Measurements from ENCODE around the gene CAMK2N1. TPM values are rescaled to one million over a fixed set of nuclear protein-coding genes. Genes with fewer than 3 reads are reported as not detected.

CAMK2N1 gene
- polyA plus RNA-seq, 1 donor from 2014 or later, result 67.1 TPM

DNA sequence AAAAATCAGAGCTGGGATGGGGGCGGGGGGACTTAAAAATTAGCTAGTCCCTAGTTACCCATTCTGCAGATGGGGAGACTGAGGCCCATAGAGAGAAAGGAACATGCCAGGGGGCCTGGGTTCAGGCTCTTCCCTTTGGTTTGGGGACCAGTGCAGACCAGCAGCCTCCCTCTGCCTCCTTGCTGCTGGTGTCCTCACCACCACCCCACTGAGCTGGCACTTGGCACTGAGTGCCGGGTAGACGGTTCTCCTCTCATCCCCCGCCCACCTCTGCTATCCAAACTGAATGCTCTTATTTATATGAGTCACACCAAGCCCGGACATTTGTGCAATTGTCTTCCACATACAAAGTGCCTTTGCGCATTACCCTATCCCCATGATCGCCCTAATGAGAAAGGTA, 39.2 kb downstream of the CAMK2N1 start:
- no peaks in the 10 kb centered on the region for H3F3A ChIP-seq (ENCODE audit: insufficient read depth, low read length, poor library complexity, severe bottlenecking)
- H3K79me2 ChIP-seq (replicated peaks; ENCODE audit: insufficient read depth, low read length), result no peaks in the 10 kb centered on the region
- no peak overlapping the region for H3K4me2 ChIP-seq (ENCODE audit: low read length)
- no peaks in the 10 kb centered on the region for H3K9me3 ChIP-seq (ENCODE audit: low read length)
- H3K9ac ChIP-seq (ENCODE audit: low read length), result no peak overlapping the region
- H3K9me2 ChIP-seq (ENCODE audit: insufficient read depth, low read length), result no peaks in the 10 kb centered on the region
- H3K27ac ChIP-seq (ENCODE audit: low read length), result no peak overlapping the region
- H3K27me3 ChIP-seq (ENCODE audit: insufficient read depth, low read depth, low read length), result no peaks in the 10 kb centered on the region
- H3K36me3 ChIP-seq (ENCODE audit: insufficient read depth, low read length), result no peaks in the 10 kb centered on the region
- no peak overlapping the region for H3K4me3 ChIP-seq (ENCODE audit: low read length)
- H4K20me1 ChIP-seq (ENCODE audit: insufficient read depth), result no peaks in the 10 kb centered on the region
- TF ChIP-seq, protein P1, sequence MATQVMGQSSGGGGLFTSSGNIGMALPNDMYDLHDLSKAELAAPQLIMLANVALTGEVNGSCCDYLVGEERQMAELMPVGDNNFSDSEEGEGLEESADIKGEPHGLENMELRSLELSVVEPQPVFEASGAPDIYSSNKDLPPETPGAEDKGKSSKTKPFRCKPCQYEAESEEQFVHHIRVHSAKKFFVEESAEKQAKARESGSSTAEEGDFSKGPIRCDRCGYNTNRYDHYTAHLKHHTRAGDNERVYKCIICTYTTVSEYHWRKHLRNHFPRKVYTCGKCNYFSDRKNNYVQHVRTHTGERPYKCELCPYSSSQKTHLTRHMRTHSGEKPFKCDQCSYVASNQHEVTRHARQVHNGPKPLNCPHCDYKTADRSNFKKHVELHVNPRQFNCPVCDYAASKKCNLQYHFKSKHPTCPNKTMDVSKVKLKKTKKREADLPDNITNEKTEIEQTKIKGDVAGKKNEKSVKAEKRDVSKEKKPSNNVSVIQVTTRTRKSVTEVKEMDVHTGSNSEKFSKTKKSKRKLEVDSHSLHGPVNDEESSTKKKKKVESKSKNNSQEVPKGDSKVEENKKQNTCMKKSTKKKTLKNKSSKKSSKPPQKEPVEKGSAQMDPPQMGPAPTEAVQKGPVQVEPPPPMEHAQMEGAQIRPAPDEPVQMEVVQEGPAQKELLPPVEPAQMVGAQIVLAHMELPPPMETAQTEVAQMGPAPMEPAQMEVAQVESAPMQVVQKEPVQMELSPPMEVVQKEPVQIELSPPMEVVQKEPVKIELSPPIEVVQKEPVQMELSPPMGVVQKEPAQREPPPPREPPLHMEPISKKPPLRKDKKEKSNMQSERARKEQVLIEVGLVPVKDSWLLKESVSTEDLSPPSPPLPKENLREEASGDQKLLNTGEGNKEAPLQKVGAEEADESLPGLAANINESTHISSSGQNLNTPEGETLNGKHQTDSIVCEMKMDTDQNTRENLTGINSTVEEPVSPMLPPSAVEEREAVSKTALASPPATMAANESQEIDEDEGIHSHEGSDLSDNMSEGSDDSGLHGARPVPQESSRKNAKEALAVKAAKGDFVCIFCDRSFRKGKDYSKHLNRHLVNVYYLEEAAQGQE (IDR thresholded peaks at IDR 0.05; ENCODE audit: borderline replicate concordance), result no peak
- TF ChIP-seq TAF1 (IDR thresholded peaks at IDR 0.05; ENCODE audit: low read depth) (no peak), POLR2AphosphoS5 (IDR thresholded peaks at IDR 0.05) (no peak), MXI1 (conservative IDR thresholded peaks at IDR 0.05; ENCODE audit: poor library complexity, severe bottlenecking) (no peak), EZH2 (IDR thresholded peaks at IDR 0.05; ENCODE audit: borderline replicate concordance, insufficient read depth, low read length, poor library complexity, severe bottlenecking) (no peak)
- H2AFZ ChIP-seq (ENCODE audit: low read depth, low read length), result no peak overlapping the region

DNA sequence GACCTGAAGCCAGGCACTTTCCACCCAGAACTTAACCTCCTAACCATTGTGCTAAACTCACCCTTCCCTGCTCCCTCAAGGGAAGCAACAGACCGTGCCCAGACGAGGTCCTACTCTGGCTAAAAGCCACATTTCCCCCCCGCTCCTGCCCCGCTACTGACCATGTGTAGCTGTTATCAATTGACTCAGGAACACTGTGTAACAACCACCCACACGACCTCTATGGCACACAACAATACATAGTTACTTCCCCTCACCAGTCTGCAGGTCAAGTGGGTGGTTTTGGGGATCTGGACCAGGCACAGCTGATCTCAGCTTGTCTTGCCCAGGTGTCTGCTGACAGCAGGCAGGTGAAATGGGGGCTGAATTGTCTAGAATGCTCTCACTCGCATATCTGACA, 40.1 kb downstream of the CAMK2N1 start:
- H3K4me3 ChIP-seq (ENCODE audit: low read length), result no peak overlapping the region
- H3K4me2 ChIP-seq (ENCODE audit: low read length), result no peak overlapping the region
- no peaks in the 10 kb centered on the region for H3K36me3 ChIP-seq (ENCODE audit: insufficient read depth, low read length)
- no peaks in the 10 kb centered on the region for H3K27me3 ChIP-seq (ENCODE audit: insufficient read depth, low read depth, low read length)
- H3K9ac ChIP-seq (ENCODE audit: low read length), result no peak overlapping the region
- no peak overlapping the region for H3K27ac ChIP-seq (ENCODE audit: low read length)
- TF ChIP-seq, protein P2, sequence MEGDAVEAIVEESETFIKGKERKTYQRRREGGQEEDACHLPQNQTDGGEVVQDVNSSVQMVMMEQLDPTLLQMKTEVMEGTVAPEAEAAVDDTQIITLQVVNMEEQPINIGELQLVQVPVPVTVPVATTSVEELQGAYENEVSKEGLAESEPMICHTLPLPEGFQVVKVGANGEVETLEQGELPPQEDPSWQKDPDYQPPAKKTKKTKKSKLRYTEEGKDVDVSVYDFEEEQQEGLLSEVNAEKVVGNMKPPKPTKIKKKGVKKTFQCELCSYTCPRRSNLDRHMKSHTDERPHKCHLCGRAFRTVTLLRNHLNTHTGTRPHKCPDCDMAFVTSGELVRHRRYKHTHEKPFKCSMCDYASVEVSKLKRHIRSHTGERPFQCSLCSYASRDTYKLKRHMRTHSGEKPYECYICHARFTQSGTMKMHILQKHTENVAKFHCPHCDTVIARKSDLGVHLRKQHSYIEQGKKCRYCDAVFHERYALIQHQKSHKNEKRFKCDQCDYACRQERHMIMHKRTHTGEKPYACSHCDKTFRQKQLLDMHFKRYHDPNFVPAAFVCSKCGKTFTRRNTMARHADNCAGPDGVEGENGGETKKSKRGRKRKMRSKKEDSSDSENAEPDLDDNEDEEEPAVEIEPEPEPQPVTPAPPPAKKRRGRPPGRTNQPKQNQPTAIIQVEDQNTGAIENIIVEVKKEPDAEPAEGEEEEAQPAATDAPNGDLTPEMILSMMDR (IDR thresholded peaks at IDR 0.05; ENCODE audit: poor library complexity, severe bottlenecking), result no peak
- TF ChIP-seq TAF1 (IDR thresholded peaks at IDR 0.05; ENCODE audit: low read depth), result no peak
- TF ChIP-seq MXI1 (conservative IDR thresholded peaks at IDR 0.05; ENCODE audit: poor library complexity, severe bottlenecking), result no peak
- no peaks in the 10 kb centered on the region for H3F3A ChIP-seq (ENCODE audit: insufficient read depth, low read length, poor library complexity, severe bottlenecking)
- no peaks in the 10 kb centered on the region for H3K79me2 ChIP-seq (replicated peaks; ENCODE audit: insufficient read depth, low read length)
- H4K20me1 ChIP-seq (ENCODE audit: insufficient read depth), result no peaks in the 10 kb centered on the region
- H3K9me3 ChIP-seq (ENCODE audit: low read length), result no peaks in the 10 kb centered on the region
- H2AFZ ChIP-seq (ENCODE audit: low read depth, low read length), result no peak overlapping the region
- no peaks in the 10 kb centered on the region for H3K9me2 ChIP-seq (ENCODE audit: insufficient read depth, low read length)

DNA sequence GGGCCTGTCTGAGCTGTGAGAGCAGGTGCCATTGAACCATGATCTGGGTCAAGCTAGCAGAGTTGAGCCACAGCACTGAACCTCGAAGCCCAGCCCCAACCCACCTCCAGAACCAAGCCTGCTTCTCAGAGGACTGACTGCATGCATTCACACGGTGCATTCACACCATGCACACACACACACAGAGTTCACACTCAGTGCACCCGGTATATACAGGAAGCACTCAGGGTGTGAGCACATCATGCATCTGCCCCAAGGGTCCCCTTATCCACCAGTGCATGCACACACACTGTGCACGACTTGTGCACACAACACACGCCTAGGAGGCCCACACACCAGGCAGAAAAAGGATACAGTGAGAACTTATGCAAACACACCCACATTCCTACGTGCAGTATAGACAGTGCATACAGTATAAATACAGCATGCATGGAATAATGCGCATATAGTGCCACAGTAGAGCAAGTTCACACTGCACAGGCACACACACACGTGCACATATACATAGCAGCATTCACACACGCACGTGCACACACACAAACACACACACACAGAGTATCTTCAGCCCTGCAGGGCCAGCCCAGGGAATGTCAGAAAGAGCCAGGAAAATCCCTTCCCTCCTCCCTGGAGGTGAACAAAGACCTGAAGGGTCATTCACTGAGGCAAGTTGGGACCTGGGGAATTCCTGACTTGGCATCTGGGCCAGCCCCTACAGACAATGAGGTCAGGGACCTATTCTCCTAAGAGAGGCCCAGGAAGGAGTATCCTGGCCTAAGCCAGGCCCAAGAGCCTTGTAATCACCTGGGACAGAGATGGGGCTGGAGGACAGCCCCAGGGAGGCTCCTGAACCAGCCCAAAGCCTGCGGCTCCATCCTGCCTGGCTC, 42.1 kb downstream of the CAMK2N1 start:
- Histone ChIP-seq H2AFZ (ENCODE audit: low read depth, low read length) (no peak overlapping the region), H4K20me1 (ENCODE audit: insufficient read depth) (no peaks in the 10 kb centered on the region), H3K9me3 (ENCODE audit: low read length) (no peaks in the 10 kb centered on the region), H3F3A (ENCODE audit: insufficient read depth, low read length, poor library complexity, severe bottlenecking) (no peaks in the 10 kb centered on the region), H3K9ac (ENCODE audit: low read length) (no peak overlapping the region), H3K27ac (ENCODE audit: low read length) (no peak overlapping the region), H3K36me3 (ENCODE audit: insufficient read depth, low read length) (no peaks in the 10 kb centered on the region), H3K9me2 (ENCODE audit: insufficient read depth, low read length) (no peaks in the 10 kb centered on the region), H3K4me3 (ENCODE audit: low read length) (no peak overlapping the region), H3K79me2 (replicated peaks; ENCODE audit: insufficient read depth, low read length) (no peaks in the 10 kb centered on the region), H3K4me2 (ENCODE audit: low read length) (no peak overlapping the region), H3K27me3 (ENCODE audit: insufficient read depth, low read depth, low read length) (no peaks in the 10 kb centered on the region)
- TF ChIP-seq MXI1 (conservative IDR thresholded peaks at IDR 0.05; ENCODE audit: poor library complexity, severe bottlenecking) (no peak), POLR2AphosphoS5 (IDR thresholded peaks at IDR 0.05) (no peak), EZH2 (IDR thresholded peaks at IDR 0.05; ENCODE audit: borderline replicate concordance, insufficient read depth, low read length, poor library complexity, severe bottlenecking) (no peak), RAD21 (conservative IDR thresholded peaks at IDR 0.05) (no peak), SMC3 (conservative IDR thresholded peaks at IDR 0.05; ENCODE audit: poor library complexity) (no peak), TAF1 (IDR thresholded peaks at IDR 0.05; ENCODE audit: low read depth) (no peak)
- TF ChIP-seq, protein P1 (IDR thresholded peaks at IDR 0.05; ENCODE audit: borderline replicate concordance), result no peak
- TF ChIP-seq, protein P2 (IDR thresholded peaks at IDR 0.05; ENCODE audit: poor library complexity, severe bottlenecking), result no peak
